Caco-2 (cell line): ENCODE data around the gene SLC16A7. TPM values are rescaled to one million over a fixed set of nuclear protein-coding genes. Genes with fewer than 3 reads are reported as not detected.

Experiments
- BruUV-seq: library from RNA; stranded (reverse); fragments of 400-500 nt; replicated peaks from 2 replicates; lab custom pipeline; 2021; lab: Mats Ljungman, UMichigan
- CTCF ChIA-PET: fragments of 300-600 bp; sonication (Branson Sonifier 250); formaldehyde crosslinking; loops from one replicate; lab custom pipeline; 2022; ENCODE audit warnings: antibody characterized with exemption; lab: Charles Lee
- POLR2A ChIA-PET: fragments of 300-600 bp; sonication (Branson Sonifier 250); formaldehyde crosslinking; loops from one replicate; lab custom pipeline; 2022; ENCODE audit warnings: antibody characterized with exemption; lab: Charles Lee
- DNase-seq, 2 experiments: peaks; one replicate each; pipeline versions ENCODE4 v3.0.0 to v3.0.0-alpha.2; 2020 to 2022
- H3K27me3 ChIP-seq: replicated peaks from 2 replicates; pipeline ENCODE4 v1.6.0; 2011; ENCODE audit warnings: low read length; ENCODE audit not compliant: control insufficient read depth, insufficient read depth
- H3K36me3 ChIP-seq: 2 replicates; pipeline ENCODE4 v1.5.1; 2011; ENCODE audit warnings: low read length; ENCODE audit not compliant: control insufficient read depth, insufficient read depth
- H3K4me1 ChIP-seq: fragments of 250-450 bp; sonication (Bioruptor Pico); 2 replicates; pipeline ENCODE4 v1.5.1; 2020; ENCODE audit warnings: mild to moderate bottlenecking
- H3K4me3 ChIP-seq: 2 replicates; pipeline ENCODE4 v1.5.1; 2011; ENCODE audit warnings: low read depth, mild to moderate bottlenecking, control low read depth, low read length
- H3K9me3 ChIP-seq: fragments of 250-450 bp; sonication (Bioruptor Pico); 2 replicates; pipeline ENCODE4 v1.5.1; 2020; ENCODE audit warnings: mild to moderate bottlenecking, moderate library complexity
- H3K27ac Mint-ChIP-seq: one replicate; pipeline ENCODE4 v1.8.0; 2022; ENCODE audit warnings: mixed read lengths; ENCODE audit not compliant: unreplicated experiment
- H3K27me3 Mint-ChIP-seq: one replicate; pipeline ENCODE4 v1.8.0; 2022; ENCODE audit warnings: mixed read lengths; ENCODE audit not compliant: insufficient read depth, unreplicated experiment
- H3K36me3 Mint-ChIP-seq: one replicate; pipeline ENCODE4 v1.8.0; 2022; ENCODE audit warnings: mild to moderate bottlenecking, mixed read lengths; ENCODE audit not compliant: insufficient read depth, unreplicated experiment
- H3K4me1 Mint-ChIP-seq: one replicate; pipeline ENCODE4 v1.8.0; 2022; ENCODE audit warnings: low read depth, mixed read lengths; ENCODE audit not compliant: unreplicated experiment
- H3K4me3 Mint-ChIP-seq: one replicate; pipeline ENCODE4 v1.8.0; 2022; ENCODE audit warnings: mild to moderate bottlenecking, moderate library complexity, mixed read lengths; ENCODE audit not compliant: unreplicated experiment
- H3K9me3 Mint-ChIP-seq: one replicate; pipeline ENCODE4 v1.8.0; 2022; ENCODE audit warnings: mixed read lengths; ENCODE audit not compliant: unreplicated experiment
- CTCF ChIP-seq, 2 experiments: fragments of 200-600 bp in 1 of 2; IDR thresholded peaks; 1 replicate in 1 of 2; 2 replicates in 1 of 2; pipeline versions ENCODE4 v1.5.1 to v1.8.0; 2011 to 2022; ENCODE audit warnings: antibody characterized with exemption in 1 of 2, control low read depth in 1 of 2, inconsistent platforms in 1 of 2, low read depth in 1 of 2, low read length in 1 of 2, mild to moderate bottlenecking in 1 of 2, moderate library complexity in 1 of 2; ENCODE audit not compliant: insufficient read depth in 1 of 2, severe bottlenecking in 1 of 2, unreplicated experiment in 1 of 2
- intact Hi-C: fragments of 100-400 bp; cut with micrococcal nuclease; formaldehyde crosslinking; loops from one replicate; pipeline ENCODE4 v1.10.0; 2022; ENCODE audit not compliant: unreplicated experiment
- total RNA-seq: library from RNA; stranded (reverse); gene quantifications from 2 replicates; pipeline ENCODE4 v1.2.3, GENCODE V29; 2022

The SLC16A7 gene
- total RNA-seq, 1 experiment from 2014 or later, result 6.6 TPM

GRCh38 chr12:59787610-59788009 is 191.8 kb downstream of the SLC16A7 start:
- CTCF ChIA-PET, result no interaction called here
- Histone ChIP-seq H3K9me3 (no peaks in the 10 kb centered on the region), H3K36me3 (no peaks in the 10 kb centered on the region), H3K27me3 (no peaks in the 10 kb centered on the region), H3K4me1 (no peaks in the 10 kb centered on the region), H3K4me3 (no peak overlapping the region)
- Mint-ChIP-seq H3K36me3 (no peaks in the 10 kb centered on the region), H3K4me1 (no peaks in the 10 kb centered on the region), H3K27me3 (no peaks in the 10 kb centered on the region), H3K4me3 (no peak overlapping the region), H3K27ac (no peak overlapping the region), H3K9me3 (peaks cover 12% of the 10 kb centered on the region)
- no peak for DNase-seq
- no peak for TF ChIP-seq CTCF (IDR thresholded peaks at IDR 0.05; ENCODE audit: insufficient read depth in 1 of 2, low read depth in 1 of 2, low read length in 1 of 2, severe bottlenecking in 1 of 2, unreplicated experiment in 1 of 2)
- no TSS peak for BruUV-seq
- POLR2A ChIA-PET, result no interaction called here
- intact Hi-C loops, result no loop called here

GRCh38 chr12:59792647-59793046 is 196.8 kb downstream of the SLC16A7 start:
- H3K9me3 ChIP-seq, result no peaks in the 10 kb centered on the region
- H3K36me3 Mint-ChIP-seq, result no peaks in the 10 kb centered on the region
- H3K27me3 ChIP-seq, result no peaks in the 10 kb centered on the region
- no peak overlapping the region for H3K4me3 Mint-ChIP-seq
- intact Hi-C loops, result no loop called here
- no peaks in the 10 kb centered on the region; the same call in 1 of the 2 replicates for H3K36me3 ChIP-seq
- ChIA-PET POLR2A (no interaction called here), CTCF (no interaction called here)
- TF ChIP-seq CTCF (IDR thresholded peaks at IDR 0.05; ENCODE audit: insufficient read depth in 1 of 2, low read depth in 1 of 2, low read length in 1 of 2, severe bottlenecking in 1 of 2, unreplicated experiment in 1 of 2), result no peak
- peaks cover 5% of the 10 kb centered on the region for H3K4me1 Mint-ChIP-seq
- H3K9me3 Mint-ChIP-seq, result peaks cover 12% of the 10 kb centered on the region
- H3K27ac Mint-ChIP-seq, result no peak overlapping the region
- no peak overlapping the region for H3K4me3 ChIP-seq
- H3K27me3 Mint-ChIP-seq, result no peaks in the 10 kb centered on the region
- BruUV-seq, result no TSS peak
- no peak for DNase-seq
- no peaks in the 10 kb centered on the region for H3K4me1 ChIP-seq

- no TSS peak for BruUV-seq
- intact Hi-C loops, result no loop called here
- no peak overlapping the region for H3K27ac Mint-ChIP-seq
- no peaks in the 10 kb centered on the region for H3K9me3 Mint-ChIP-seq
- Histone ChIP-seq H3K4me1 (no peaks in the 10 kb centered on the region; the same call in 1 of the 2 replicates), H3K36me3 (no peaks in the 10 kb centered on the region), H3K4me3 (no peak overlapping the region), H3K27me3 (no peaks in the 10 kb centered on the region), H3K9me3 (no peaks in the 10 kb centered on the region)
- no peaks in the 10 kb centered on the region for H3K36me3 Mint-ChIP-seq
- no peaks in the 10 kb centered on the region for H3K27me3 Mint-ChIP-seq
- POLR2A ChIA-PET, result no interaction called here
- no peak for DNase-seq
- CTCF ChIA-PET, result no interaction called here
- no peak overlapping the region for H3K4me3 Mint-ChIP-seq
- H3K4me1 Mint-ChIP-seq, result no peaks in the 10 kb centered on the region
- no peak for TF ChIP-seq CTCF (IDR thresholded peaks at IDR 0.05; ENCODE audit: insufficient read depth in 1 of 2, low read depth in 1 of 2, low read length in 1 of 2, severe bottlenecking in 1 of 2, unreplicated experiment in 1 of 2)
These were observed 207.9 kb downstream of the SLC16A7 start for GRCh38 chr12:59803735-59804134.
